Measurements from ENCODE around the gene METTL16. TPM values are rescaled to one million over a fixed set of nuclear protein-coding genes. Genes with fewer than 3 reads are reported as not detected.

The METTL16 gene
- total RNA-seq, 2 experiments from 2014 or later, result 55.7 to 58.0 TPM

GRCh38 chr17:2459917-2460271 is 51.8 kb downstream of the METTL16 start:
- Histone ChIP-seq H3K27me3 (ENCODE audit: control insufficient read depth in 1 of 2, insufficient read depth in 2 of 2, low read length in 2 of 2) (no peaks in the 10 kb centered on the region), H3K36me3 (ENCODE audit: insufficient read depth, low read length) (peaks cover 65% of the 10 kb centered on the region), H3K9me3 (ENCODE audit: control insufficient read depth in 1 of 2, insufficient read depth in 1 of 2, low read length in 2 of 2) (no peaks in the 10 kb centered on the region), H3K4me1 (ENCODE audit: insufficient read depth, low read length) (no peaks in the 10 kb centered on the region), H3K27ac (ENCODE audit: low read depth in 1 of 2, low read length in 2 of 2) (no peak overlapping the region), H3K4me3 (ENCODE audit: low read length) (no peak overlapping the region)
- ATAC-seq (ENCODE audit: poor library complexity) (no peak), DNase-seq (no peak)
- Mint-ChIP-seq H3K9me3 (no peaks in the 10 kb centered on the region), H3K4me1 (ENCODE audit: low read depth) (no peaks in the 10 kb centered on the region), H3K4me3 (no peak overlapping the region), H3K27me3 (no peaks in the 10 kb centered on the region), H3K27ac (no peak overlapping the region), H3K36me3 (ENCODE audit: low read depth) (peaks cover 82% of the 10 kb centered on the region)
- no peak for TF ChIP-seq CTCF (IDR thresholded peaks at IDR 0.05)
- ChIA-PET POLR2A (interaction anchor here (0.8 kb wide), 1 partner anchor 22 kb away, joined by 3 read pairs; no protein-coding TSS in a partner anchor), CTCF (no interaction called here)
- intact Hi-C loops (cut with DNase I, micrococcal nuclease), result no loop called here

GRCh38 chr17:2457913-2458312 is 53.8 kb downstream of the METTL16 start:
- Mint-ChIP-seq H3K27me3 (no peaks in the 10 kb centered on the region), H3K4me3 (no peak overlapping the region), H3K9me3 (no peaks in the 10 kb centered on the region), H3K4me1 (ENCODE audit: low read depth) (no peaks in the 10 kb centered on the region), H3K27ac (no peak overlapping the region), H3K36me3 (ENCODE audit: low read depth) (peaks cover 71% of the 10 kb centered on the region)
- Histone ChIP-seq H3K27ac (ENCODE audit: low read depth in 1 of 2, low read length in 2 of 2) (no peak overlapping the region), H3K36me3 (ENCODE audit: insufficient read depth, low read length) (peaks cover 47% of the 10 kb centered on the region), H3K27me3 (ENCODE audit: control insufficient read depth in 1 of 2, insufficient read depth in 2 of 2, low read length in 2 of 2) (no peaks in the 10 kb centered on the region), H3K4me3 (ENCODE audit: low read length) (no peak overlapping the region), H3K9me3 (ENCODE audit: control insufficient read depth in 1 of 2, insufficient read depth in 1 of 2, low read length in 2 of 2) (no peaks in the 10 kb centered on the region), H3K4me1 (ENCODE audit: insufficient read depth, low read length) (no peaks in the 10 kb centered on the region)
- intact Hi-C loops (cut with DNase I, micrococcal nuclease), result no loop called here
- ATAC-seq (ENCODE audit: poor library complexity) (no peak), DNase-seq (no peak)
- no peak for TF ChIP-seq CTCF (IDR thresholded peaks at IDR 0.05)
- ChIA-PET POLR2A (no interaction called here), CTCF (interaction anchor here (0.7 kb wide), 1 partner anchor 30 kb away, joined by 5 read pairs; no protein-coding TSS in a partner anchor)

- no peak for TF ChIP-seq CTCF (IDR thresholded peaks at IDR 0.05)
- Histone ChIP-seq H3K4me3 (ENCODE audit: low read length) (no peak overlapping the region), H3K4me1 (ENCODE audit: insufficient read depth, low read length) (no peaks in the 10 kb centered on the region), H3K27me3 (ENCODE audit: control insufficient read depth in 1 of 2, insufficient read depth in 2 of 2, low read length in 2 of 2) (no peaks in the 10 kb centered on the region), H3K36me3 (ENCODE audit: insufficient read depth, low read length) (peaks cover 34% of the 10 kb centered on the region), H3K27ac (ENCODE audit: low read depth in 1 of 2, low read length in 2 of 2) (no peak overlapping the region), H3K9me3 (ENCODE audit: control insufficient read depth in 1 of 2, insufficient read depth in 1 of 2, low read length in 2 of 2) (no peaks in the 10 kb centered on the region)
- no peaks in the 10 kb centered on the region for H3K4me1 Mint-ChIP-seq (ENCODE audit: low read depth)
- H3K27me3 Mint-ChIP-seq, result no peaks in the 10 kb centered on the region
- H3K36me3 Mint-ChIP-seq (ENCODE audit: low read depth), result peaks cover 70% of the 10 kb centered on the region
- DNase-seq, result no peak
- ATAC-seq (ENCODE audit: poor library complexity), result no peak
- ChIA-PET CTCF (no interaction called here), POLR2A (no interaction called here)
- intact Hi-C loops (cut with DNase I, micrococcal nuclease), result no loop called here
- no peaks in the 10 kb centered on the region for H3K9me3 Mint-ChIP-seq
- H3K27ac Mint-ChIP-seq, result no peak overlapping the region
- H3K4me3 Mint-ChIP-seq, result no peak overlapping the region
These were observed 55.2 kb downstream of the METTL16 start for GRCh38 chr17:2456475-2456874.
